Activated B cell treated with CpG ODN at 0.5 μM for 24 hours (primary cell): ENCODE measurements around the gene ERC2. TPM values are rescaled to one million over a fixed set of nuclear protein-coding genes. Genes with fewer than 3 reads are reported as not detected.

Experiments used
- ATAC-seq: fragments of 200-7000 bp; cut with Tn5 transposase; one replicate; pipeline ENCODE4 v1.10.0; 2021; ENCODE audit warnings: low read depth, mild to moderate bottlenecking, moderate library complexity
- CTCF ChIA-PET: fragments of 350-600 bp; sonication (Branson Sonifier 250); formaldehyde crosslinking; loops from one replicate; lab custom pipeline; 2021; ENCODE audit warnings: antibody characterized with exemption; lab: Charles Lee
- POLR2A ChIA-PET: fragments of 350-600 bp; sonication (Branson Sonifier 250); formaldehyde crosslinking; loops from one replicate; lab custom pipeline; 2021; ENCODE audit warnings: antibody characterized with exemption; lab: Charles Lee
- DNase-seq: peaks from one replicate; pipeline ENCODE4 v3.0.0; 2022
- H3K27ac Mint-ChIP-seq: one replicate; pipeline ENCODE4 v1.8.0; 2020; ENCODE audit warnings: mixed read lengths
- H3K27me3 Mint-ChIP-seq: one replicate; pipeline ENCODE4 v1.8.0; 2021; ENCODE audit warnings: mixed read lengths
- H3K36me3 Mint-ChIP-seq: one replicate; pipeline ENCODE4 v1.8.0; 2021; ENCODE audit warnings: low read depth, mixed read lengths
- H3K4me1 Mint-ChIP-seq: one replicate; pipeline ENCODE4 v1.8.0; 2021; ENCODE audit warnings: mixed read lengths
- H3K4me3 Mint-ChIP-seq: one replicate; pipeline ENCODE4 v1.8.0; 2020; ENCODE audit warnings: mild to moderate bottlenecking, mixed read lengths
- H3K9me3 Mint-ChIP-seq: one replicate; pipeline ENCODE4 v1.8.0; 2020; ENCODE audit warnings: mixed read lengths
- CTCF ChIP-seq: fragments of 200-600 bp; IDR thresholded peaks from one replicate; pipeline ENCODE4 v1.8.0; 2022; ENCODE audit warnings: antibody characterized with exemption, mild to moderate bottlenecking
- intact Hi-C: fragments of 100-400 bp; cut with micrococcal nuclease; formaldehyde crosslinking; loops from one replicate; pipeline ENCODE4 v1.15.1; 2024
- total RNA-seq: library from RNA; stranded (reverse); gene quantifications from 2 replicates; pipeline ENCODE4 v1.2.3, GENCODE V29; 2022

ERC2 gene
- total RNA-seq, 1 donor from 2014 or later: not detected

DNA sequence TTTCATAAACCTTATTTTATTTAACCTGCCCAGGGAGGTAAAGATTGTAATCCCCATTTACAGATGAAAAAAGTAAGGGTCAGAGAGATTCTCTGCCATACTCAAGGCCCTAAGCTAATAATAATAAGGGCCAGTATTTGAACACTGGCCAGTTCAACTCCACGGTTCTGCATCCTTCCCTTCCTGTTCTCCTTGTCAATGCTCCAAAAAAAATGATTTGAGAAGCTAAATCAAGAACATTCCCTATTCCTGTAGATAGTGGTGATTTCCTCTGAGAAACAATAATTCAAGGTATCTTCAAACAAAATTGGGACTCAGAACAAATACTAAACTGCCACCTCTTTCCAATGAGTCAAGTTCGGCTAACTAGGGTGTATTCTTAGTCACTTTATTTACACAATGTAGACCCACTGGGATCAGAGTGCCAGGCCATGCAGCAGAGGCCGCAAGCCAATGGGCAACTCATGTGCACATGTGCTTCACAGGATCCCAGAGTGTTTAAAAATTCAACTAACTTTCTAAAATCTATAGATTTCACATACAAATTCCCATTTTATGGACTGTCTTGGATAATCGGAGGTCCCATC, 521.6 kb downstream of the ERC2 start:
- ATAC-seq (no peak), DNase-seq (no peak)
- POLR2A ChIA-PET: no interaction called here
- TF ChIP-seq CTCF: no peak
- intact Hi-C loops: no loop called here
- H3K36me3 Mint-ChIP-seq: no peaks in the 10 kb centered on the region
- no peak overlapping the region for H3K4me3 Mint-ChIP-seq
- H3K27ac Mint-ChIP-seq: no peak overlapping the region
- CTCF ChIA-PET: no interaction called here
- no peaks in the 10 kb centered on the region for H3K4me1 Mint-ChIP-seq
- H3K9me3 Mint-ChIP-seq: peaks cover 2% of the 10 kb centered on the region
- H3K27me3 Mint-ChIP-seq: no peaks in the 10 kb centered on the region

GRCh38 chr3:55942868-55943267, 525.4 kb downstream of the ERC2 start:
- Mint-ChIP-seq H3K36me3 (no peaks in the 10 kb centered on the region), H3K27ac (no peak overlapping the region), H3K27me3 (no peaks in the 10 kb centered on the region), H3K4me3 (no peak overlapping the region), H3K9me3 (peaks cover 2% of the 10 kb centered on the region), H3K4me1 (no peaks in the 10 kb centered on the region)
- ChIA-PET POLR2A (no interaction called here), CTCF (no interaction called here)
- intact Hi-C loops: no loop called here
- TF ChIP-seq CTCF: no peak
- ATAC-seq: no peak
- no peak for DNase-seq

DNA sequence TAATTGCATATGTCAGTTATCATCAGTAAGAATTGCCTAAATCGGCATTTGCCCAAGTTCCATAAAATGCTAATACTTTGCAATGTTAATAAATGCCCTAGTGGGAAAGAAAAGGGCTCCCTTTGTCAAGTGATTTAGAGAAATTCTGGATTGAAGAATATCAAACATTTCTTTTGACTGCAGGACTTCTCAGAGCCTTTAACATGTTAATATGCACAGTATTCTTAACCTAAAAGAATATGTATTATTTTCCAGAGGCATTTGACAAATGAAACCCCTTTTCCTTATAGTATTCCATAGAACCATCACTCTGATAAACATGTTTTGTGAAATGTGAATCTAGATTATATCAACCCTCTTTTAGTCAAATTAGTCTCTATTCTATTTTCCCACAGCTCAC, 529.0 kb downstream of the ERC2 start:
- ChIA-PET CTCF (no interaction called here), POLR2A (no interaction called here)
- H3K4me3 Mint-ChIP-seq: no peak overlapping the region
- no peaks in the 10 kb centered on the region for H3K36me3 Mint-ChIP-seq
- TF ChIP-seq CTCF: no peak
- H3K9me3 Mint-ChIP-seq: no peaks in the 10 kb centered on the region
- no peaks in the 10 kb centered on the region for H3K4me1 Mint-ChIP-seq
- no peak for DNase-seq
- intact Hi-C loops: no loop called here
- H3K27me3 Mint-ChIP-seq: no peaks in the 10 kb centered on the region
- ATAC-seq: no peak
- no peak overlapping the region for H3K27ac Mint-ChIP-seq

- ATAC-seq: no peak
Measured at GRCh38 chr3:55937301-55937700, 531.0 kb downstream of the ERC2 start.

DNA sequence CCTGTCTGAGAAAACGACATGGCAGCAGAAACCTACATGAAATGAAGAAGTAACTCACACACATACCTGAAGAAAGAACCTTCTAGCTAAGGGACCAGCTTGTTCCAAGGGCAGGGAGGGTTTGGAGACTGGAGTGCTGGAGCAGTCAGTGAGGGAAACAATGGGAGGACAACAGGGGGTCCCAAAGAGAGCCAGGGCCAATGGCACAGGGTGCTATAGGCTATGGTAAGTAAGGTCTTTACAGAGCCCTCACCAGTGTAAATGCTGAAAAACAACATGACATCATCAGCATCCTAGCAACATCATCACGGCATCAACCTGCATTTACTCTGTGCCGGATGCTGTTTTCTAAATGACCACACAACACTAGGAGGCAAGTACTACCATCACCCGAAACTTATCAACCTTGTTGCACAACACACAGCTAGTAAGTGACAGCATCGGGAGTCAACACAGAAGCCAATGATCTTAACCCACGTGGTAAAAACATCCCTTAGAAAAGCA, 531.7 kb downstream of the ERC2 start:
- H3K27me3 Mint-ChIP-seq: no peaks in the 10 kb centered on the region
- DNase-seq: no peak
- H3K36me3 Mint-ChIP-seq: no peaks in the 10 kb centered on the region
- CTCF ChIA-PET: no interaction called here
- POLR2A ChIA-PET: no interaction called here
- H3K9me3 Mint-ChIP-seq: no peaks in the 10 kb centered on the region
- no peak overlapping the region for H3K4me3 Mint-ChIP-seq
- no peak overlapping the region for H3K27ac Mint-ChIP-seq
- intact Hi-C loops: no loop called here
- no peaks in the 10 kb centered on the region for H3K4me1 Mint-ChIP-seq
- no peak for ATAC-seq
- TF ChIP-seq CTCF: no peak

More at GRCh38 chr3:55937301-55937700, 531.0 kb downstream of the ERC2 start:
- Mint-ChIP-seq H3K27ac (no peak overlapping the region), H3K27me3 (no peaks in the 10 kb centered on the region), H3K4me1 (no peaks in the 10 kb centered on the region), H3K36me3 (no peaks in the 10 kb centered on the region), H3K9me3 (no peaks in the 10 kb centered on the region), H3K4me3 (no peak overlapping the region)
- TF ChIP-seq CTCF: no peak
- DNase-seq: no peak
- intact Hi-C loops: no loop called here
- POLR2A ChIA-PET: no interaction called here
- CTCF ChIA-PET: no interaction called here
